Vagina (tissue), 2 donors: Measurements from ENCODE around the gene MACROD2. TPM values are rescaled to one million over a fixed set of nuclear protein-coding genes. Genes with fewer than 3 reads are reported as not detected.

ENCODE experiments used
- DNase-seq, 2 donors: peaks; one replicate each; pipeline ENCODE4 v3.0.0-alpha.2; 2017; ENCODE audit errors: extremely low spot score in 2 of 2
- H3K27ac ChIP-seq: fragments of 200-600 bp; sonication (generic); one replicate; pipeline ENCODE4 v1.5.1; 2019
- H3K27me3 ChIP-seq: fragments of 200-600 bp; sonication (generic); one replicate; pipeline ENCODE4 v1.5.1; 2019
- H3K36me3 ChIP-seq, 2 donors: fragments of 200-600 bp; sonication (generic); one replicate each; pipeline ENCODE4 v1.5.1; 2017 to 2019
- H3K4me1 ChIP-seq: fragments of 200-600 bp; sonication (generic); one replicate; pipeline ENCODE4 v1.5.1; 2019
- H3K4me3 ChIP-seq, 2 donors: fragments of 200-600 bp; sonication (generic); 1 replicate in 1 of 2; 2 replicates in 1 of 2; pipeline ENCODE4 v1.5.1; 2016 to 2019
- H3K9me3 ChIP-seq: fragments of 200-600 bp; sonication (generic); one replicate; pipeline ENCODE4 v1.5.1; 2019
- CTCF ChIP-seq, 3 experiments: fragments of 450-650 bp in 2 of 3; fragments of 200-600 bp in 1 of 3; sonication (generic) in 1 of 3; IDR thresholded peaks; one replicate each; pipeline ENCODE4 v1.5.1; 2017 to 2019; ENCODE audit warnings: antibody characterized with exemption in 3 of 3, mild to moderate bottlenecking in 2 of 3, moderate library complexity in 2 of 3
- POLR2A ChIP-seq, 2 donors: fragments of 450-650 bp; IDR thresholded peaks; one replicate each; pipeline ENCODE4 v1.6.1; 2017; ENCODE audit warnings: antibody characterized with exemption in 2 of 2, mild to moderate bottlenecking in 2 of 2, moderate library complexity in 2 of 2
- POLR2AphosphoS5 ChIP-seq, 2 donors: sonication (generic); formaldehyde crosslinking; IDR thresholded peaks; one replicate each; pipeline ENCODE4 v1.9.0; 2017; ENCODE audit warnings: antibody characterized with exemption in 2 of 2, mild to moderate bottlenecking in 2 of 2, low read depth in 1 of 2; ENCODE audit not compliant: insufficient read depth in 1 of 2
- intact Hi-C: fragments of 100-400 bp; cut with DNase I; formaldehyde crosslinking; loops from one replicate; pipeline ENCODE4 v1.15.1; 2023
- total RNA-seq: library from RNA; depleted of rRNA; stranded (reverse); fragments of >200 nt; gene quantifications from one replicate; pipeline ENCODE4 v1.2.3, GENCODE V29; 2016

The MACROD2 gene
- total RNA-seq, 1 donor from 2014 or later: 12.5 TPM

- Histone ChIP-seq H3K4me1 (no peaks in the 10 kb centered on the region), H3K27me3 (no peaks in the 10 kb centered on the region), H3K9me3 (no peaks in the 10 kb centered on the region), H3K27ac (no peak overlapping the region), H3K4me3 (no peak overlapping the region), H3K36me3 (no peaks in the 10 kb centered on the region)
- intact Hi-C loops: loop anchor here (10.0 kb wide), 1 partner anchor 237 kb away; no protein-coding TSS in a partner anchor
- TF ChIP-seq POLR2AphosphoS5 (IDR thresholded peaks at IDR 0.05; ENCODE audit: insufficient read depth in 1 of 2, low read depth in 1 of 2): no peak
- TF ChIP-seq POLR2A (IDR thresholded peaks at IDR 0.05): no peak
- TF ChIP-seq CTCF (IDR thresholded peaks at IDR 0.05): no peak
- DNase-seq: no peak
These were observed 56.1 kb downstream of the MACROD2 start for GRCh38 chr20:14051454-14051853.

- Histone ChIP-seq H3K27ac (no peak overlapping the region), H3K27me3 (no peaks in the 10 kb centered on the region), H3K36me3 (no peaks in the 10 kb centered on the region), H3K4me3 (no peak overlapping the region), H3K4me1 (no peaks in the 10 kb centered on the region), H3K9me3 (no peaks in the 10 kb centered on the region)
- no peak for TF ChIP-seq POLR2AphosphoS5 (IDR thresholded peaks at IDR 0.05; ENCODE audit: insufficient read depth in 1 of 2, low read depth in 1 of 2)
- TF ChIP-seq POLR2A (IDR thresholded peaks at IDR 0.05): no peak
- TF ChIP-seq CTCF (IDR thresholded peaks at IDR 0.05): peak; percentile 35 to 48 (median 41)
- no peak for DNase-seq
- intact Hi-C loops: loop anchor here (10.0 kb wide), 1 partner anchor 240 kb away; no protein-coding TSS in a partner anchor
These were observed 59.9 kb downstream of the MACROD2 start for GRCh38 chr20:14055127-14055742.

GRCh38 chr20:14062171-14062570 is 66.9 kb downstream of the MACROD2 start:
- DNase-seq: no peak
- Histone ChIP-seq H3K36me3 (no peaks in the 10 kb centered on the region), H3K9me3 (no peaks in the 10 kb centered on the region), H3K27me3 (no peaks in the 10 kb centered on the region), H3K4me1 (no peaks in the 10 kb centered on the region), H3K27ac (no peak overlapping the region), H3K4me3 (no peak overlapping the region)
- intact Hi-C loops: no loop called here
- TF ChIP-seq POLR2A (IDR thresholded peaks at IDR 0.05): no peak
- no peak for TF ChIP-seq POLR2AphosphoS5 (IDR thresholded peaks at IDR 0.05; ENCODE audit: insufficient read depth in 1 of 2, low read depth in 1 of 2)
- TF ChIP-seq CTCF (IDR thresholded peaks at IDR 0.05): no peak

- intact Hi-C loops: no loop called here
- TF ChIP-seq POLR2A (IDR thresholded peaks at IDR 0.05) (no peak), POLR2AphosphoS5 (IDR thresholded peaks at IDR 0.05; ENCODE audit: insufficient read depth in 1 of 2, low read depth in 1 of 2) (no peak), CTCF (IDR thresholded peaks at IDR 0.05) (no peak)
- no peak overlapping the region for H3K27ac ChIP-seq
- no peak overlapping the region for H3K4me3 ChIP-seq
- DNase-seq: no peak
- no peaks in the 10 kb centered on the region for H3K4me1 ChIP-seq
- no peaks in the 10 kb centered on the region for H3K36me3 ChIP-seq
- H3K27me3 ChIP-seq: no peaks in the 10 kb centered on the region
- no peaks in the 10 kb centered on the region for H3K9me3 ChIP-seq
These were observed 67.5 kb downstream of the MACROD2 start for GRCh38 chr20:14062786-14063185.

- intact Hi-C loops: no loop called here
- TF ChIP-seq CTCF (IDR thresholded peaks at IDR 0.05): no peak
- no peak for TF ChIP-seq POLR2AphosphoS5 (IDR thresholded peaks at IDR 0.05; ENCODE audit: insufficient read depth in 1 of 2, low read depth in 1 of 2)
- H3K4me3 ChIP-seq: no peak overlapping the region
- DNase-seq: no peak
- no peaks in the 10 kb centered on the region for H3K36me3 ChIP-seq
- no peaks in the 10 kb centered on the region for H3K4me1 ChIP-seq
- no peaks in the 10 kb centered on the region for H3K27me3 ChIP-seq
- H3K27ac ChIP-seq: no peak overlapping the region
- H3K9me3 ChIP-seq: no peaks in the 10 kb centered on the region
These were observed 69.0 kb downstream of the MACROD2 start for GRCh38 chr20:14064333-14064732.
